Effector memory CD8-positive, alpha-beta T cell (primary cell): ENCODE results near the gene CXCL6.

Experiments
- ATAC-seq: fragments of 150-1000 bp; cut with Tn5 transposase; replicated peaks from 2 replicates; pipeline ENCODE4 v1.10.0; 2021; ENCODE audit warnings: mild to moderate bottlenecking, moderate library complexity
- DNase-seq, 3 experiments: peaks; one replicate each; pipeline ENCODE4 v3.0.0; 2021
- H3K27ac Mint-ChIP-seq, 2 donors: one replicate each; pipeline ENCODE4 v1.8.0; 2022; ENCODE audit warnings: mild to moderate bottlenecking in 2 of 2, mixed read lengths in 2 of 2, moderate library complexity in 2 of 2
- H3K27me3 Mint-ChIP-seq, 2 donors: one replicate each; pipeline ENCODE4 v1.8.0; 2022; ENCODE audit warnings: mixed read lengths in 2 of 2
- H3K36me3 Mint-ChIP-seq: one replicate; pipeline ENCODE4 v1.8.0; 2022; ENCODE audit warnings: mild to moderate bottlenecking, moderate library complexity, mixed read lengths; ENCODE audit not compliant: insufficient read depth
- H3K4me1 Mint-ChIP-seq, 2 donors: one replicate each; pipeline ENCODE4 v1.8.0; 2022; ENCODE audit warnings: low read depth in 2 of 2, mixed read lengths in 2 of 2
- H3K4me3 Mint-ChIP-seq, 2 donors: one replicate each; pipeline ENCODE4 v1.8.0; 2022; ENCODE audit warnings: mild to moderate bottlenecking in 2 of 2, mixed read lengths in 2 of 2, moderate library complexity in 2 of 2
- H3K9me3 Mint-ChIP-seq, 2 donors: one replicate each; pipeline ENCODE4 v1.8.0; 2022; ENCODE audit warnings: mixed read lengths in 2 of 2

The CXCL6 gene

GRCh38 chr4:73822812-73823504, 13.5 kb upstream of the CXCL6 start:
- Mint-ChIP-seq H3K4me1 (no peaks in the 10 kb centered on the region), H3K36me3 (peaks cover 2% of the 10 kb centered on the region), H3K9me3 (peaks cover 5 to 12% of the 10 kb centered on the region in 2 donors), H3K4me3 (no peak overlapping the region), H3K27me3 (no peaks in the 10 kb centered on the region), H3K27ac (no peak overlapping the region)
- DNase-seq (no peak), ATAC-seq (no peak)

DNA sequence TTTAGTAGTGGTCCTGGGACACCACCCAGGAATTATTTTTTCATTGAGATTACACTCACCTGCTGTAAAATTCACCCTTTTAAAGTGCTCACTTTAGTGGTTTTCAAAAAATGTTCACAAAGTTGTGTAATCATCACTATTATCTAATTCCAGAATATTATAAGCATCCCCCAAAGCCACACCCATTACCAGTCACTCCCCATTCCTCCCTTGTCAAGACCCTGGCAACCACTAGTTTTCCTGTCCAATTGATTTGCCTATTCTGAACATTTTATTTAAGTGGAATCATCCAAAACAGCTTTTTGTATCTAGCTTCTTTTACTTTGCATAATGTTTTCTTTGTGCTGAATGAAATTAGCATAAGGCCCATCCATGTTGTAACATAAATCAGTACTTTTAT, 12.7 kb upstream of the CXCL6 start:
- Mint-ChIP-seq H3K4me3 (no peak overlapping the region), H3K4me1 (no peaks in the 10 kb centered on the region), H3K9me3 (peaks cover 5 to 11% of the 10 kb centered on the region in 2 donors), H3K27me3 (no peaks in the 10 kb centered on the region), H3K27ac (no peak overlapping the region), H3K36me3 (peaks cover 2% of the 10 kb centered on the region)
- DNase-seq = no peak
- ATAC-seq = no peak

DNA sequence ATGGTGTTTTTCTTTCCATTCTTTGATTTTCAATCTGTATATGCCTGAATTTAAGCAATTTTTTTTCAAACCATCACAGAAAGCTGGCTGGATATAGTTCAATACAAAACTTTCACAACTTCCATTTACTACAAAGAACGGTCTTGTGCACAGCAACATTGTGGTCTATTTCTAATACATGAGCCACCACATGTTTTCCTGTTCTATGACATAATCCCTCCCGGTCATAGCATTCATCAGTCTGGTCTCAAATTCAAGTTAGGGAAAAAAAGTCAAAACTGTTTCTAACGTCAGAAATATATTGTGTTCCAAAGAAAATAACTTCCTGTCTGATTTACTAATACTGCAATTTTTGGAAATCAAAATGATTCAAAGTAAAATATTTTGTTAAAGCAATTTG, 7.5 kb upstream of the CXCL6 start:
- no peaks in the 10 kb centered on the region for H3K4me1 Mint-ChIP-seq
- ATAC-seq = no peak

DNA sequence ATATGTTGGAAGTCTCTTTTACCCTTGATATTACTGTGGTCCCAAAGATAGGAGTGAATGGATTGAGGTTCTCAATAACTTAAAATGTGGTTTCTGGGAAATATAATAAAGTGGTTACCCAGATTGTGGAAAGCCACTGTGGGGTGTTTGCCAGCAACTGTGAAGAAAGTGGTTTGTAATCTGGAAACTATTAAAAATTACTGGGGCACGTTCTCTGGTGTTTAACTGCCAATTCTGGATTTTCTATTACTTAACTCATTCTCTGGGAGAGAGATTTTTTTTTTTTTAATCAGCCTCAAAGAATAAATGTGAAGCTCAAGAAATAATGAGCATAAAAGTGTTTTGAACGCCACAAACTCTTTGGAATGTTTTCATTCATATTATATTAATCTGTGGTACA, 4.9 kb upstream of the CXCL6 start:
- Mint-ChIP-seq H3K4me3 (no peak overlapping the region), H3K27ac (no peak overlapping the region), H3K9me3 (peaks cover 0 to 6% of the 10 kb centered on the region in 2 donors), H3K27me3 (peaks cover 0 to under 1% of the 10 kb centered on the region in 2 donors), H3K4me1 (no peaks in the 10 kb centered on the region), H3K36me3 (peaks cover 2% of the 10 kb centered on the region)
- DNase-seq = no peak
- ATAC-seq = no peak

More for the DNA sequence above, 7.5 kb upstream of the CXCL6 start:
- no peak for DNase-seq
- H3K27ac Mint-ChIP-seq = no peak overlapping the region
- H3K27me3 Mint-ChIP-seq = no peaks in the 10 kb centered on the region
- peaks cover 0 to 8% of the 10 kb centered on the region in 2 donors for H3K9me3 Mint-ChIP-seq
- H3K36me3 Mint-ChIP-seq = peaks cover 2% of the 10 kb centered on the region
- no peak overlapping the region for H3K4me3 Mint-ChIP-seq

- no peak for ATAC-seq
- no peak overlapping the region for H3K4me3 Mint-ChIP-seq
- no peaks in the 10 kb centered on the region for H3K4me1 Mint-ChIP-seq
- no peaks in the 10 kb centered on the region for H3K36me3 Mint-ChIP-seq
- no peak overlapping the region for H3K27ac Mint-ChIP-seq
- DNase-seq = no peak
- H3K27me3 Mint-ChIP-seq = peaks cover 4 to 8% of the 10 kb centered on the region in 2 donors
- peaks cover 0 to 6% of the 10 kb centered on the region in 2 donors for H3K9me3 Mint-ChIP-seq
Observed at GRCh38 chr4:73832651-73833237, 3.7 kb upstream of the CXCL6 start.

GRCh38 chr4:73839071-73839470, 2.6 kb downstream of the CXCL6 start:
- H3K27ac Mint-ChIP-seq = no peak overlapping the region
- no peaks in the 10 kb centered on the region for H3K36me3 Mint-ChIP-seq
- no peaks in the 10 kb centered on the region for H3K4me1 Mint-ChIP-seq
- peaks cover 4 to 8% of the 10 kb centered on the region in 2 donors for H3K27me3 Mint-ChIP-seq
- ATAC-seq = no peak
- peaks cover 0 to 2% of the 10 kb centered on the region in 2 donors for H3K9me3 Mint-ChIP-seq
- H3K4me3 Mint-ChIP-seq = no peak overlapping the region
- no peak for DNase-seq

DNA sequence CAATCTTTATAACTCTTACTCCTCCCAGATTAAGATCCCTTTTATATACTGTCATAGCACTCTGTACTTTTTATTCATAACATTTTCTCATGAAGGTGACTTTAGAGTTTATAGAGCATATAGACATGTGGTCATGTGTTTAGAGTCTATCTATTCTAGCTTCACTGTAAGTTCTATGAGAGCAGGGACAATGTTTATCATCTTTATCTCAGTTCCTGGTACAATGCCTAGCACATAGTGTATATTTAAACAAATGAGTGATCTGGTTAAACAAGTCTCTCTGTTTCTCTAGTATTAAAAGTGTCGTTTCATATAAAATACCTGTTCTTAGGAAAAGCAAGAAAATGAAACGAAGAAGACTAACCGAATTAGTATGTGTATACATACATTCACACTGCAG, 3.2 kb downstream of the CXCL6 start:
- no peak for DNase-seq
- H3K36me3 Mint-ChIP-seq = no peaks in the 10 kb centered on the region
- peaks cover 4 to 8% of the 10 kb centered on the region in 2 donors for H3K27me3 Mint-ChIP-seq
- no peak overlapping the region for H3K4me3 Mint-ChIP-seq
- H3K4me1 Mint-ChIP-seq = no peaks in the 10 kb centered on the region
- peaks cover 0 to 3% of the 10 kb centered on the region in 2 donors for H3K9me3 Mint-ChIP-seq
- no peak for ATAC-seq
- no peak overlapping the region for H3K27ac Mint-ChIP-seq

DNA sequence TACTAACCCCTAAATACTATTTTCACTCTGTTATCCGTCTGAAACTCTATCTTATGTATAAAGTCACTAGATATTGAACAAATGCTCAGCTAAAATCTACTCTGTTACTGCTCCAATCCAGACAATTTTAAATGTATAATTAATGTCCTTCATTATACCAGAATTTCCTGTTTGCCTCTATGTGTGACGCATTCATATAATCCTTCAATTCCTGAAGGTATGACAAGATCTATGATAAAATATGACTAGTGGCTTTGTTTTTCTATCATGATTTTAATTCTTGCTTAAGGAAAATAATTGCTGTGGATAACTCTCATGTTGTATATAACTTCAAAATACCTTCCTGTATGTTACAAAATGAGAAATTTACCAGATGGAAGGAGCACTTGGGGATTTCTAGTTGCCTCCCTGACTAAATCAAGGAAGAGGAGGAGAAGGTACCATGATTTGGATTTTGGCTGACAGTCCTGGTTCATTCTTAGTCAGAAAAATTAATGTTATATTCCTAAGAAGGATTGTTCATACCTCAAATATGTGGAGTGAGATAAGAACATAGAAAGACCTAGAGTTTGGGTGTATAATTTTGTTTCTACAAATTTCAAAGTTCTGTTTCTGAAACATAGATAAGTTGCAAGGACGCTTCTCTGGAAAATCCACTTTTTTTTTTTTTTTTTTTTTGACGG, 4.9 kb downstream of the CXCL6 start:
- Mint-ChIP-seq H3K27ac (no peak overlapping the region), H3K36me3 (no peaks in the 10 kb centered on the region), H3K9me3 (peaks cover 0 to 5% of the 10 kb centered on the region in 2 donors), H3K4me1 (no peaks in the 10 kb centered on the region), H3K4me3 (no peak overlapping the region), H3K27me3 (peaks cover 4 to 8% of the 10 kb centered on the region in 2 donors)
- DNase-seq (no peak), ATAC-seq (no peak)

DNA sequence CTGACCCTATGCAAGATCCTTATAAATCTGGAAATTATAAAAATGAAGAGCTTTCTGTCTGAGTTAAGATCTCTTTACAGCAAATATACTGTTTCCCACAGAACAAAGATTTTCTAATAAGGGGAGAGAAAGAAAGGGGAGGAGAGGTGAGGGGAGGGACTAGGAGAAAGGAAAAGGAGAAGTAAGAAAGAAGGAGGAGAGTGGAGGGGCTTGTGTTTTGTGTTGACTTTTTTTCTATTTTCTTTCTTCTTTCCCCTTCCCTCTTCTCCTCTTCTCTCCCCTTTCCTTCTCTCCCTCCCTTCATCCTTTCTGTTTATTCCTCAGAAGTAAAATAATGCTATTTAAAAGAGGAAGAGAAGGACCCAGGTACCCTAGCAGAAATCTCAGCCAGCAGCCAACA, 6.2 kb downstream of the CXCL6 start:
- Mint-ChIP-seq H3K36me3 (no peaks in the 10 kb centered on the region), H3K4me3 (no peak overlapping the region), H3K27me3 (no peaks in the 10 kb centered on the region), H3K9me3 (peaks cover 0 to 7% of the 10 kb centered on the region in 2 donors), H3K27ac (no peak overlapping the region), H3K4me1 (no peaks in the 10 kb centered on the region)
- ATAC-seq = no peak
- no peak for DNase-seq

DNA sequence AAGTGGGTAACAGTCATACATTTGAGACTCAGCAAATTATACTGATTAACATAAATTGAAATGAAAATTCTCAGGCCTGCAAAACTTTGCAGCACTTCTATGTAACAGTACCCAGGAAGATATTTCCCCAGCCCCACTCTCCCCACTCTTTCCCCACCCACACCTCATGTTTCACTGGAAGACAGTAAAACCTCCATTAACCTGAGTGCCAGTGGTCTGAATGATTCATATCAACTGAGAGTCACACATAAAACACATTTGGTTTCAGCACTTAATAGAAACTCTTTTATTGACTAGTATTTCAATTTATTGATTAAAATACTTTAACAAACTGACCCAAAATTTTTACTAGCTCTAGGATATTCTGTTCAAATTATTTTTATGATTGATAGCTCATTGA, 6.9 kb downstream of the CXCL6 start:
- H3K4me3 Mint-ChIP-seq = no peak overlapping the region
- no peaks in the 10 kb centered on the region for H3K36me3 Mint-ChIP-seq
- ATAC-seq = no peak
- peaks cover 0 to 7% of the 10 kb centered on the region in 2 donors for H3K9me3 Mint-ChIP-seq
- H3K27ac Mint-ChIP-seq = no peak overlapping the region
- H3K27me3 Mint-ChIP-seq = no peaks in the 10 kb centered on the region
- H3K4me1 Mint-ChIP-seq = no peaks in the 10 kb centered on the region
- no peak for DNase-seq

GRCh38 chr4:73844345-73844744, 7.9 kb downstream of the CXCL6 start:
- H3K36me3 Mint-ChIP-seq = no peaks in the 10 kb centered on the region
- no peak for ATAC-seq
- no peak overlapping the region for H3K27ac Mint-ChIP-seq
- no peak overlapping the region for H3K4me3 Mint-ChIP-seq
- DNase-seq = no peak
- H3K9me3 Mint-ChIP-seq = peaks cover 0 to 7% of the 10 kb centered on the region in 2 donors
- H3K4me1 Mint-ChIP-seq = no peaks in the 10 kb centered on the region
- no peaks in the 10 kb centered on the region for H3K27me3 Mint-ChIP-seq

GRCh38 chr4:73844806-73845205, 8.3 kb downstream of the CXCL6 start:
- no peak overlapping the region for H3K27ac Mint-ChIP-seq
- ATAC-seq (no peak), DNase-seq (no peak)
- no peaks in the 10 kb centered on the region for H3K4me1 Mint-ChIP-seq
- no peaks in the 10 kb centered on the region for H3K27me3 Mint-ChIP-seq
- peaks cover 0 to 7% of the 10 kb centered on the region in 2 donors for H3K9me3 Mint-ChIP-seq
- H3K4me3 Mint-ChIP-seq = no peak overlapping the region
- no peaks in the 10 kb centered on the region for H3K36me3 Mint-ChIP-seq

DNA sequence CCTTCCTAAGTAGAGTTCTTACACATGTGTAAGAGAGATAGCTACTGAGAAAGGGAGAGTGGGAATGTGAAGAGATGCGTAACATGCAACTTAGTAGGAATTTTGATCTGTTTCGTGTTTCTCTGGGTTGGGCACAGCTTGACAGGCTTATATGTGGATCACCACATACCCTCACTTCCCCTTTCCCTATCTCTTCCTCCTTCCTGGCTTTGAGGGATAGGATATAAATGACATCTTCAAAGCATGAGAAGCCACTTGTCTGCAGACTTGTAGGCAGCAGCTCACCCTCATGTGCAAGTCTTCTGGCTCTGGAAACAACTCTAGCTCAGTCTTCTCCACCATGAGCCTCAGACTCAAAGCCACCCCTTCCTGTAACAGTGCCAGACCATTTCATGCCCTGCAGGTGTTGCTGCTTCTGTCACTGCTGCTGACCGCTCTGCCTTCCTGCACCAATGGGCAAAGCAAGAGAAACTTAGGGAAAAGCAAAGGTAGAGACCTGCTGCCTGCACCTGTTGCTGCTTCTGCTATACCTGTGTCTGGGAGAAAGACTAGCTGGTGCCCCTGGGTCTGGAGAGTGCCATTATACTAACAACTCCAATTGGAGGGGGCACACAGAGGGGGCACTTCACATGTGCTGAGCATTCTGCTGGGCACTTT, 11.2 kb downstream of the CXCL6 start:
- peaks cover 3% of the 10 kb centered on the region for H3K36me3 Mint-ChIP-seq
- DNase-seq (no peak), ATAC-seq (no peak)
- H3K27ac Mint-ChIP-seq = no peak overlapping the region
- peaks cover 0 to 6% of the 10 kb centered on the region in 2 donors for H3K9me3 Mint-ChIP-seq
- no peaks in the 10 kb centered on the region for H3K4me1 Mint-ChIP-seq
- H3K27me3 Mint-ChIP-seq = no peaks in the 10 kb centered on the region
- H3K4me3 Mint-ChIP-seq = no peak overlapping the region
